ENCODE results near the gene BTNL9.
"Not testable (repeated sequence)": the region's sequence is repeated elsewhere in the genome, so short reads cannot be mapped to it uniquely, and the experiment has no call there.

BTNL9 gene

DNA sequence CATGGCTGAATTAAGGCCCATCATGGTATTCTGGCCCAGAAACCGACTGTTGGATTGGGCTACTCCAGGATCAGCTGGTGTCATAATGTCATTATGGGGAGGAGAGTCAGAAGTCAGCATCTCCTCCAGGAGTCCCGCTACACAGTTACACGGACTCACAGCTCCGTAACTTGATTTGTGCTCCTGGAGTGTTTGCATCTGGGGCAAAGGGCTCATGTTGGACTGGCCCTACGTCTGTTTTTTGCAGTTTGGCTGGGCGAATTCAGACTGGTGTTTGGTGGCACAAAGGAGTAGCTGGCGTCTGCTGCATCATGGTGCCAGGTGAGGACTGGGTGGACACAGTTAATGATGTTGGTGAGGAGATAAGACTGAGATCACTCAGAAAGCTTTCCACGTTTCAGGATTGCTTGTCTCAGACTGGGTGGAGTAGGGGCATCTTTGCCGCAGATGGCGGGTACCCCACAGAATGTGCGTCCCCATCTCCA is 59.6 kb downstream of the BTNL9 start:
- no peak for DNase-seq (ENCODE audit: low spot score)

- DNase-seq (ENCODE audit: low spot score), result no peak
These were observed 60.2 kb downstream of the BTNL9 start for GRCh38 chr5:181100121-181100875.

DNA sequence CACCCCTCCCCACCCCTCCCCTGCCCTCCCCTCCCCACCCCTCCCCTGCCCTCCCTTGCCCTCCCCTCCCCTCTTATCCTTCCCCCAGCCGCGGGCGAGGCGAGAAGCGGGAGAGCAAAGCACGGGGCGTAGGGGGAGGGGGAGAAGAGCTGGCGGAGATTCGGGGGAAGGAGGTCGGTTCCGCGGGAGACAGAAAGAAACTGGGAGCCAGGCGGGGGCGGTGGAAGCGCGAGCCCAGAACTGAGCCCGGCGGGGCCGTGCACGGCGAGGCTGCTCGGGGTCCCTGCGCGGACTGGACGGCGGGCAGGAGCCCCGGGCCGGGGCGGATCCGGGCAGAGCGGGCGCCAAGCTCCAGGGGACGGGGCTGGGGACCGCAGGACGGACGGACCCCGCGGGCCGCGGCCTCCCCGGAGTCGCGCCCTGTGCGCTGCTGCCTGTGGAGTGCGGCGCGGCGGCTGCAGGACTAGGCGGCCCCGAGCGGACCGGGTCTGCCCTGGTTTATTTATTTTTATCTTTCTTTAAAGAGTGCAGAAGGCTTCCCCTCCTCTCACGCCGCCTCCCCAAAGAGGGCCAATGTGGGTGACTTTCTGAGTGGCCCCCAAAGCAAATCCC is 61.1 kb downstream of the BTNL9 start:
- DNase-seq (ENCODE audit: low spot score), result not testable (repeated sequence)

DNA sequence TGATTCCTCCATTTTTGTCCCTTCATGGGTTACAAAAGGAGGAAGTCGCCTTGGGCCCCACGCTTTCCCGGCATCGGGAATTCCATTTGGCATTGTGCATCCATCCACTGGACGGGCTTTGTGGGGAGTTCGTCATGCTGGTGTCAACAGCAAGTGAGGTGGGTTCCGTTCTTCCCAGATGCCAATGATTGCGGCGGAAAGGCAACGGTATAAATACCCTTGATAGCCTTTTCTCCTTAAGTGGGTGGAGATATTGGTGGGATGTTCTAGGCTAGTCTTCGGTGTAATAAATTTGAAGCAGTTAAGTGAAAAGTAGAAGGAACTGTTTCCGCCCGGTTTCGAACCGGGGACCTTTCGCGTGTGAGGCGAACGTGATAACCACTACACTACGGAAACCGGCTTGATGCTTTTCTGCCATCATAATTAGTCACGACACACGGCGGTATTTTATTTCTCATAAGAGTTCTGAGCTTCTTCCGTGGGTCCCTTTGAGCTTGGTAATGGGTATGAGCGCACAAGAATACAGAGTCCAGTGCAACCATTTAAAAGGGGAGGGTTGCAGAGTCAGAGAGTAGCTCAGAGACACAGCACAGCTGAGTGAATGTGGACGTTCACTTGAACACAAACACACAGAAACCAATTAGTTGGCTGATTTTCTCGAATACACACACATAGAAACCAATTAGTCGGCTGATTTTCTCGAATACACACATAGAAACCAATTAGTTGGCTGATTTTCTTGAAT is 62.0 kb downstream of the BTNL9 start:
- not testable (repeated sequence) for DNase-seq (ENCODE audit: low spot score)

DNA sequence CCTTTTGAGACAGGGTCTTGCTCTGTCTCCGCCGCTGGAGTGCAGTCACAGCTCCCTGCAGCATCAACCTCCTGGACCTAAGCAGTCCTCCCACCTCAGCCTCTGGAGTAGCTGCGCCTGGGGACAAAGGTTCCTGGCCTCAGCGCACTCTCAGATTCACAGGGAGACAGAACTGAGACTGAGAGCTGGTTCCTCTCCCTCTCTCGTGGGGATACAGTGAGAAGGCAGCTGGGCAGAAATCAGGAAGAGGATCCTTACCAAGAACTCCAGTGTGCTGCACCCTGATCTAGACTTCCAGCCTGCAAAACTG is 64.1 kb downstream of the BTNL9 start:
- not testable (repeated sequence) for DNase-seq (ENCODE audit: low spot score)

DNA sequence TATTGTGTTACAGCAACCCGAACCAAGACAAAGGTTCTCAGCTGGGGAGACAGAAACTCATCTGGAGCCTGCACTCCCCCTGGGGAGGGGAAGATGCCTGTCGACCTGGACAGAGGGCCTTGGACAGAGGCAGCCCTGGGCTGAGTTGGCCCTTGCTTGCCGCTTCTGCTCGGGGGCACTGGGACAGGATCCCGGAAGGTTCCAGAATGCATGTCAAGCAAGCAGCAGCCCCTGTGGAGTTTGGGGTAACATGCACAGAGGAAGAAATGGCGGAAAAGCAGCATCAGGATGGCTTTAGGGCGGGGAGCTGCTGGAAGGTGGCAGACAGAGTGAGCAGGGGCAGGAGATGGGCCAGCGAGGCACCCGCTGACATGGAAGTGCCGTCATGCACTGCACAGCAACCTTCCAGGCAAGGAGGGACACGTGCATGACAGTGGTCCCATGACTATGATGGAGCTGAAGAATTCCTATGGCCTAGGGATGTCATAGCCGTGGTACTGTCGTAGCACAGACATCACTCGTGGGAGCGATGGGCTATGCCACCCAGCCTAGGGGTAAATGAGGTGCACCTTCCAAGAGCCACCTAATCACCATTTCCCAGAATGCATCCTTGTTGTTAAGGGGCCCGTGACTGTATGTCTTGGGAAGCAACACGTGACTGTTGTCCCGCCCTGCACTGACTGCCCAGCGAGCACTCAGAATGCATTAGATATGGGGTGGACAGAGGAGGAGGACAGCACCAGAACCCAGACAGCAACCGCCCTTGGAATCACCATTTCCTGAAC is 64.7 kb downstream of the BTNL9 start:
- DNase-seq (ENCODE audit: low spot score), result not testable (repeated sequence)

DNA sequence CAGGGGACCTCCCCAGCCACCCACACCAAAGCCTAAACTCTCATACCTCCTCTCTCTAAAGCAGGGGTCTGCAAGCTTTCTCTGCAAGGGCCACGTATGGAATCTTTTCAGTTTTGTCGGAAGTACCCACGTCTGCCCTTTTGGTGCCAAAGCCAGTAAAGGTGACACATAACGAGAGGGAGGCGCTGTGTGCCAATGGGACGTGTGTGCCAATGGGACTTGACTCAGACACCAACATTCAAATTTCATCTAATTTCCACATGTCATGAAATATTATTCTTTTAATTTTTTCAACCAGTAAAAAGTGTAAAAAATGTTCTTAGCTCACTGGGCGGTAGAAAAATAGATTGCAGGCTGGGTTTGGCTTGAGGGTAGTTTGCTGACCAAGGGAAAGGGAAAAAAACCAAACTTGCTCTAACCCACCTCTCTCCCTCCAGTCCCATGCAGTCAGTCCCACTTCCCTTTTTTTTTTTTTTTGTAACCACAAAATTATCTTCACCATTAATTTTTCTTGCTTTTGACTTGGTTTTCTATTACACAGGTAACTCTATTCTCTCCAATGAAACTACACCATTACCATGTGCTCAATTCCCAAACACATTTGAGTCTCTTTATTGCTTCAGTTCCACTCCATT is 65.4 kb downstream of the BTNL9 start:
- DNase-seq (ENCODE audit: low spot score), result no peak

DNA sequence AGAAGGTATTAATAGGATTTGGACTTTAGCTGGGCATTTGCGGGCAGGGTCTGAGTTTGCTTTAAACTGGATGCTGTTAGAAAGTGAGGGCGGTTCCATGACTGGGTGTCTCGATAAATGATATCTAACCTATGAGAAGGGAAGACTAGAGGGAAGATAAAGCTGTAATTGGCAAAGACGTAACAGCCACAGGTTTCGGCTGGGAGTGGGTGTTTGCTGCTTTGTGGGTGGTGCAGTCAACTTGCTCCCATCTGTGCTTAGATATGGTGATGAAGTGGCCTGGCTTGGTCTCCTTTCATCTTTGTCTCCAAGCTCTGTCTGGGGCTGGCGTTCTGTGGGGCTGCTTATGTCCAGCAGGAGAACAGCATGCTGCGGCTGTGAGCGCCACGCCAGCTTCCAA is 67.6 kb downstream of the BTNL9 start:
- no peak for DNase-seq (ENCODE audit: low spot score)

GRCh38 chr5:181108578-181109165 is 68.6 kb downstream of the BTNL9 start:
- DNase-seq (ENCODE audit: low spot score), result no peak

DNA sequence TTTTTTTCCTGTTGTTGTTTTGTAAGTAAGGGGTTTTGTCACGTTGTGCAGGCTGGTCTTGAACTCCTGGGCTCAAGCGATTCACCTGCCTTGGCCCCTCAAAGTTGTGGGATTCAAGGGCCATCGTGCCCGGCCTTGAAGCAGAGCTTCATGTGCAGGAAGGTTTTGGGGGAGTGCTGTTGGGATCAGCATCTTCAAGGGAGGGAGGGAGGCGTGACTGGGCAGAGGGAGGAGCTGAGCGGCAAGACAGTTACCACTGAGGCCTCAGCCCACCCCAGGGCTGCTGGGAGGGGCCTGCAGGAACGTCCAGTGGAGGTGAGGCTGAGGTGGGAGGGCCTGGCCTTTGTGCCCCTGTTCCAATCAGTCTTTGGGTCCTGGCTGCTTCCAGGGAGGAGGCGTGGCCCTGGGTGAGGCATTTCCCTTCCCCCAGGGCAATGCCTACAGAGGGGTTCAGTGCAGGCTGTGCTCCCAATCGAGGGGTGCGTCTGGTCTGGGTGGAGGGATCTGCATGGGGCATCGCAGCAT is 69.5 kb downstream of the BTNL9 start:
- DNase-seq (ENCODE audit: low spot score), result no peak

DNA sequence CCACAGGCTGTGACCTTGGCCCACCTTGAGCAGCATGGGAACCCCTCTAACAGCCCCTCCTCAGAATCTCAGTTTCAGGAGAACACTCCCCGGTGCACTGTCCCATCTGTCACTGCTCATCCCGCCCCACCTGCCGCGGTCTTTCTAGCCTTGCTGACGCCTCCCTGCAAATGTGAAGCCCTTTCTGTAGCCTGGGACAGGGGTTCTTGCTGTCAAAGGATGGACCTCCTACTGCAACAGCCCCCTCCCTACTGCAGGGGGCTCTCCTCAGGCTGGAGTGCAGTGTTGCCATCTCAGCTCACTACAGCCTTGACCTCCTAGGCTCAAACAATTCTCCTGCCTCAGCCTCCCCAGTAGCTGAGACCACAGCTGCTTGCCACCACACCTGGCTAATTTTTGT is 70.9 kb downstream of the BTNL9 start:
- DNase-seq (ENCODE audit: low spot score), result no peak
